NK-92 (cell line): Measurements from ENCODE around the gene DDAH1.
"Not testable (repeated sequence)": the region's sequence is repeated elsewhere in the genome, so short reads cannot be mapped to it uniquely, and the experiment has no call there.

ENCODE experiments used
- DNase-seq: peaks from one replicate; lab custom pipeline; 2025; ENCODE audit not compliant: unreplicated experiment; lab: John Stamatoyannopoulos, UW

DDAH1 gene

GRCh38 chr1:85465099-85465785 lies at the start of gene DDAH1:
Gene DDAH1 (minus strand): TSS chr1:85465159. CDS start chr1:85465045, 114 bp downstream.
- no peak for DNase-seq

DNA sequence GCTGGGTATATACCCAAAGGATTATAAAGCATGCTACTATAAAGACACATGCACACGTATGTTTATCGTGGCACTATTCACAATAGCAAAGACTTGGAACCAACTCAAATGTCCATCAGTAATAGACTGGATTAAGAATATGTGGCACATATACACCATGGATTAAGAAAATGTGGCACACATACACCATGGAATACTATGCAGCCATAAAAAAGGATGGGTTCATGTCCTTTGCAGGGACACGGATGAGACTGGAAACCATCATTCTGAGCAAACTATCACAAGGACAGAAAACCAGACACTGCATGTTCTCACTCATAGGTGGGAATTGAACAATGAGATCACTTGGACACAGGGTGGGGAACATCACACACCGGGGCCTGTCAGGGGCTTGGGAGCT lies 49.0 kb upstream of the DDAH1 start:
- not testable (repeated sequence) for DNase-seq

- DNase-seq, result no peak
These were observed 39.5 kb upstream of the DDAH1 start for GRCh38 chr1:85504417-85504816.

DNA sequence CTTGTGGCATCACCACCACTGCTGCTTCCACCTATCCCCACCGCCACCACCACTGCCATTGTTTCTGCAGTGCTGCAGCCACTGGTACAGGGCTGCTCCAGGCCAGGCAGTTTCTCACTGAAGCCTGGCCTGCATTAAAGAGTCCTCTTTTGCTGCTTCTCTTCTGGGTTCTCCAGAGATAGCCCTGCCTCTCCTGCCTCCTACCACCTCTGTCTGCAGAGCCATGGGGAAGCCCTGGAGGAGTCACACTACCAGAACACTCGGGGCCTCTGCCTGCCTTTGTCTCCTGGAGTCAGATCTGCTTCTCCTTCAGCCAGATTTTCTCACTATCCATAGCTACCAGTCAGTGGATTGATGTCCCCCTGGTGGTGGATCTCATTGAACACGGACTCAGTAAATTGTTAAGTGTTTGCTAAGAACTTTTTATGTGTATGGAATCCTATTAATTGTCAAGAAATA lies 37.7 kb upstream of the DDAH1 start:
- no peak for DNase-seq

DNA sequence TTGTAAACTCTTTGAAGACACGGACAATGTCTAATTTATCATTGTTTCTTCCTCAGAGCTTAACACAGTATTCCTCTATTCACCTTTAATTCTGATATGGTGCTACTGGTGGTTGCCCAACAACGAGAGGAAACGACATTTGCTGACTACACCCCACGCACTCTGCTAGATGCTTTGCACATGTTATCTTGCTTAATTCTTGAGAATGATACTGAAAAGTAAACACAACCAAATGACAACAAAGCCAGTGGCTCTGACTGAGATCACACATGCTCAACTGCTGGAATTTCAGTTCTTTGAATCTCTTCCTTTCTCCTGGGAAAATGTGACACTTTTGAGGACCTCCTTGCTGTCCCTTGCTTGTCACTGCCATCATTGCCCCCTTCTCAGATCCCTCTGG lies 37.2 kb upstream of the DDAH1 start:
- no peak for DNase-seq

GRCh38 chr1:85501355-85501898 lies 36.5 kb upstream of the DDAH1 start:
- no peak for DNase-seq

DNA sequence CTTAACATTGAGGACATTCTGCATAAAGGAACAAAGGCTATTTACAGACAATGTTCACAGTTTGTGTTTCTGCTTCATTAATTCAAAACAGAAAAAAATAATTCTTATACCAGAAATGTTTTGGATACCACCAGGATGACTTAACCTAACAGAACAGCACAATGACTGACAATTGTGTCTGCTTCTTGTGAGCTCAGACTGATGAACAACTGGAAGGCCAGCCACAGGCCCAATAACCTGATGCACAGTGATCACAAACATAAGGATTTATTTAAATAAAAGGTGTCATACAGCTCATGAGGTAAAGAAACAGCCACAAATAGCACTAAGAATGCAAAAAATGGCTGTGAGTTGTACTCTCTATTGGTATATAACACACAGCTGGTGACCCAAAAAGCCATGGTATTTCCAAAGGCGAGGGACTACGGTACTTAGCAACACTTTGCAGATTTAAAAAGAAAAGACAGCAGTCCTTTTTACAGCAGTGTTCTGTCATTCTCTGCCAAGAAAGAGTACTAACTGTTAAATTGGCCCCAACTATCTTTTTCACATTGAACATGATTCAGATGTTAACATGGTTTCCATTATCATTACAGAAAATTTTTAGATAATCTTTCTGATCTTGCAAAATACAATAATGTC lies 32.1 kb upstream of the DDAH1 start:
- no peak for DNase-seq

DNA sequence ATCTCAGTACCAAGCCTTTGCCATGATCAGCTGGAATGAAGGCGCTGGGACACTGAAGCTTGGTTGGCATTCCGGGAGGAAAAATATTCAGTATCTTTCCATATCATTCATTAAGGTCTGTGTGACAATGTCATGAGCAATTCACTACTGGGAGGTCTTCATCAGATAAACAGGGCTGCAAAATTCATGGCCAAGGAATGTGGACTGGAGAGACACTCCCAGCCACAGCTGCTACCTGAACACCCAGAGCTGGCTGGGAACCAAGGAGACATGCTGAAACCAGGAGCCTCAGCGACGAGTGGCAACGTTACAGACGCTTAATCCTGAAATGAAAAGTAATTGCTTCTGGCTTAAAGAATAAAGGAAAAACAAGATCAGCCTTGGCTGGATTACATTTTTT lies 30.6 kb upstream of the DDAH1 start:
- DNase-seq, result no peak

DNA sequence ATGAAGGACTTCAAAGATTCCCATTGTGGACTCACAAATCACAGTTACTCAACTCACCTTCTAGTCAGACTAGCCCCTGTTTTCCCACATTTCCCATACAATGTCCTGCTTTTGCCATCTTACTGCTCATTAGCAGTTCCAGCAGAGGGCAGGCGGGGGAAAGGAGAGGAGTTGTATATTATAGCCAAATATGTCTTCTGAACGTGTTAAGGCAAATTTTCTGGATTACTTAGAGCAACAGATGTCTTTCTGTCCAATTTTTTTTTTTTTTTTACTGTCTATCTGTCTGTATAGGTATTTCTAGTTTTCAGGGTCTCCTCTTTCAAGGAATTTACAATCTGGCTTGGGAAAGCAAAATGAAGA lies 29.9 kb upstream of the DDAH1 start:
- no peak for DNase-seq

GRCh38 chr1:85494074-85494903 lies 29.3 kb upstream of the DDAH1 start:
- DNase-seq, result no peak

- no peak for DNase-seq
These were observed 25.5 kb upstream of the DDAH1 start for GRCh38 chr1:85490270-85490985.

GRCh38 chr1:85488126-85488525 lies 23.2 kb upstream of the DDAH1 start:
- DNase-seq, result no peak

- no peak for DNase-seq
These were observed 20.6 kb upstream of the DDAH1 start for GRCh38 chr1:85485516-85485915.

GRCh38 chr1:85484716-85485115 lies 19.8 kb upstream of the DDAH1 start:
- DNase-seq, result no peak

DNA sequence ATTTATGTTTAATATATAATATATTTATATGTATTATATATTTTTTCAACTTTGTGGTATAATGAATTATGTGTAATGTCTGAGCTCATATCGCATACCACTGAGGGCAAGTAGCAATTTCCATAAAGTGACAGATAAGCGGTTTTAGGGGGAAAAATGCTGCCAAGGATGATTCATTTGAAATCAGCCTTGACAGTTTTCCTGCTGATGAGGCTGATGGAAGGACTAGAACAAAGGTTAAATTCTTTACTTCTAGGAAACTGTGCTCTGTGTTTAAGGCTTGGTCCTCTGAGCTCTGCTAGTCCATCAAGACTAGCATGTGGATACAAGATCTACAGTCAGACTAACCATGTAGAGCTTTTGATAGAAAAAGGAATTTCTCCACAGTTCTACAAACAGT lies 19.3 kb upstream of the DDAH1 start:
- no peak for DNase-seq

DNA sequence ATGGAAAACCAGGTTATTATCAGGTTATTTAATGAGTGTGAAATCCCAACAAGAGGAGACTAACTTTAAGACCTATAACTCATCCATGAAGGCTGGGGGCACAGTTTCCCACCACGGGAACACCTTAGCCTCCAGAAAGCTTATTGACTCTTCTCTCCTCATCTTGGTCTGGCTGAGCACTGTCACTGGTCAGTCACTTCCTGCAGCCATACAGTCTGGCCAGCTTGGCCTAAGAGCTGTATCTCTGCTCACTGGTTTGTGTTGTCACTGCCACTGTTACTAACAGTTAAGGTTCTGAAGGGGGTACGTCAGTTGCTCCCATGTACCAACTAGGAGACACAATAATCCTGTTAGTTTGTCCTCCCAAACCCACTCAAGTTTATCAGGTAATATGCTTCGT lies 16.7 kb upstream of the DDAH1 start:
- no peak for DNase-seq

GRCh38 chr1:85480566-85480965 lies 15.6 kb upstream of the DDAH1 start:
- no peak for DNase-seq

DNA sequence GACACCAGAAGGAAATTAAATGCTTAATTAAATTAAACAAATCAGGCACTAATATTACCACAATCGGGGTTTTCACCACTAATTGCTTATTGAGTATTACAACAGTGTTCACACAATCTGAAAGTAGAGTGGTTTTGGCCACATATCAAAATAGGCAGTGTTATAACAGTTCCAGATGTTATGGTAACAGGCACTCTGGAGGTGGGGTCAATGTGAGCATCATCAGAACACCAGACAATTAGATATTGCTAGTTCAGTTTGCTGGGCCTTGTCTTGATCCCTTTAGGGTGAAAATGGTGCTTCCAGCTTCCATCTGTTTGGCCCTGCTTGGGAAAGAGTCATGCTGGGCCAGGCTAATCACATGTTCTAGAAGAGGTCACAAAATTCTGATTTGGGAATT lies 14.5 kb upstream of the DDAH1 start:
- DNase-seq, result no peak

DNA sequence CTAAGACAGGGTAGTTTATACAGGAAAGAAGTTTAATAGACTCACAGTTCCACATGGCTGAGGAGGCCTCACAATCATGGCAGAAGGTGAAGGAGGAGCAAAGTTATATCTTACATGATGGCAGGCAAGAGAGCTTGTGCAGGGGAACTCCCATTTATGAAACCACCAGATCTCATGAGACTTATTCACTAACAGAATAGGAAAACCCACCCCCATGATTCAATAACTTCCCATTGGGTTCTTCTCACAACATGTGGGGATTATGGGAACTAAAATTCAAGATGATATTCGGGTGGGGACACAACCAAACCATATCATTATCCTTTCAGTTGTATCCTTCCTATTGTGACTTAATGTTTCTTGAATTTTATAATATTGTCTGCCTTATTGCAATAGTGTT lies 13.4 kb upstream of the DDAH1 start:
- DNase-seq, result no peak

DNA sequence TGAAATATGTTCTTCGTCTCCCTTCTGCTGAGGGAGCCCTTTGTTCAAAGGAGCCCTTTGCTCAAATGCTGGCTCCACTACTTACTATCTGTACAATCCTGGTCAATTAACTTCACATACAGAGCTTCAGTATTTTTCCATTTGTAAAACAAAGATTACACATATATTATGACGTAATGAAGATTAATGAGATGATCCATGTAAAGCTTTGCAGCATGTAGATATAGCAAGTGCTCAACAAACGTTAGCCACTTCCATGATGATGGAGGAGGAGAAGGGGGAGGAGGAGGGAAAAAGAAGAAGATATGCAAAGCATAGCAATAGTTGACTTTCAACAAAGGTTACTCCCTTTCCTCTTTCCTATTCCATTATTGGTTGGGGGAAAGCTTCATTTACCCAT lies 10.1 kb upstream of the DDAH1 start:
- no peak for DNase-seq

DNA sequence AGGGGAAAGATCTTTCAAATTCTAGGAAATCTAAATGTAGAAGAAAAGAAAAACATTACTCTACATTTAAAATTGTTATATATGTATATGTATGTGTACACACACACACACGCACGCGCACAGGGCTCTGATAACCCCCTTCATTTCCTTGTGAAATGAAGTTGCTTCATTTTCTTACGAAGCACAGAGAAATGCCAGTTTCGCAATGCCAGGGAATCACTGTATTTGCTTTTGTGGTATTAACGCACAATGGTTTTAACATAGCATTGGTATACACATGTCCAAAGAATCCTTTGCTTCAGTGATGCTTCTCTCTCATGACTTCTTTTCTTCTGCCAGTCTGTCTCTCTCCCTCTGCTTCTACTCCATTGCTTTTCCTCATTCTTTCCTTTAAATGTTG lies 8.4 kb upstream of the DDAH1 start:
- DNase-seq, result no peak
